A673 (cell line): ENCODE measurements around the gene TRAPPC12. TPM values are rescaled to one million over a fixed set of nuclear protein-coding genes. Genes with fewer than 3 reads are reported as not detected.

Experiments
- BruUV-seq: library from RNA; stranded (reverse); fragments of 400-500 nt; replicated peaks from 2 replicates; lab custom pipeline; 2021; lab: Mats Ljungman, UMichigan
- CTCF ChIA-PET: fragments of 300-600 bp; sonication (Branson Sonifier 250); formaldehyde crosslinking; loops from one replicate; lab custom pipeline; 2022; ENCODE audit warnings: antibody characterized with exemption; lab: Charles Lee
- POLR2A ChIA-PET: fragments of 300-600 bp; sonication (Branson Sonifier 250); formaldehyde crosslinking; loops from one replicate; lab custom pipeline; 2022; ENCODE audit warnings: antibody characterized with exemption; ENCODE audit not compliant: low non-redundant PET; lab: Charles Lee
- DNase-seq: peaks from one replicate; pipeline ENCODE4 v3.0.0-alpha.2; 2015; ENCODE audit warnings: low spot score
- H3K27ac ChIP-seq: fragments of 200-600 bp; sonication (generic); 2 replicates; pipeline ENCODE4 v1.5.1; 2016; ENCODE audit warnings: mixed run types, low read depth, mild to moderate bottlenecking, mixed read lengths, antibody characterized with exemption, low read length; ENCODE audit not compliant: poor library complexity, severe bottlenecking
- H3K27me3 ChIP-seq: fragments of 200-600 bp; sonication (generic); replicated peaks from 2 replicates; pipeline ENCODE4 v1.6.1; 2017; ENCODE audit warnings: mixed run types, low read depth, mild to moderate bottlenecking, mixed read lengths, antibody characterized with exemption, low read length; ENCODE audit not compliant: insufficient read depth, poor library complexity
- H3K36me3 ChIP-seq: fragments of 200-600 bp; sonication (generic); 2 replicates; pipeline ENCODE4 v1.6.1; 2016; ENCODE audit warnings: mixed run types, mild to moderate bottlenecking, mixed read lengths, antibody characterized with exemption, low read length; ENCODE audit not compliant: insufficient read depth, poor library complexity, severe bottlenecking
- H3K4me1 ChIP-seq: fragments of 200-600 bp; sonication (generic); 2 replicates; pipeline ENCODE4 v1.6.1; 2017; ENCODE audit warnings: mixed run types, mild to moderate bottlenecking, mixed read lengths, antibody characterized with exemption, low read length; ENCODE audit not compliant: insufficient read depth, poor library complexity, severe bottlenecking
- H3K4me3 ChIP-seq: fragments of 200-600 bp; sonication (generic); 2 replicates; pipeline ENCODE4 v1.5.1; 2016; ENCODE audit warnings: low read depth, mixed run types, mild to moderate bottlenecking, mixed read lengths, low read length; ENCODE audit not compliant: poor library complexity, severe bottlenecking
- H3K9me3 ChIP-seq: fragments of 200-600 bp; sonication (generic); 2 replicates; pipeline ENCODE4 v1.6.1; 2016; ENCODE audit warnings: mixed run types, low read depth, mild to moderate bottlenecking, mixed read lengths, antibody characterized with exemption, low read length; ENCODE audit not compliant: poor library complexity, severe bottlenecking
- EZH2 ChIP-seq: fragments of 200-600 bp; sonication (generic); IDR thresholded peaks from 2 replicates; pipeline ENCODE4 v1.6.1; 2017; ENCODE audit warnings: borderline replicate concordance, low read depth, mild to moderate bottlenecking, mixed read lengths, antibody characterized with exemption, low read length; ENCODE audit not compliant: poor library complexity, severe bottlenecking
- intact Hi-C: fragments of 100-400 bp; cut with micrococcal nuclease; formaldehyde crosslinking; loops from one replicate; pipeline ENCODE4 v1.10.0; 2022; ENCODE audit not compliant: unreplicated experiment
- total RNA-seq: library from RNA; stranded (reverse); gene quantifications from 2 replicates; pipeline ENCODE4 v1.2.3, GENCODE V29; 2021
- TF ChIP-seq, protein P1 (sequence below): fragments of 300-800, 200-600 bp; sonication (generic); conservative IDR thresholded peaks from 2 replicates; pipeline ENCODE4 v1.5.1; 2017; ENCODE audit warnings: low read depth, mild to moderate bottlenecking, antibody characterized with exemption, low read length, moderate library complexity, mixed read lengths

The TRAPPC12 gene
- total RNA-seq, 1 experiment from 2014 or later: 94.4 TPM

DNA sequence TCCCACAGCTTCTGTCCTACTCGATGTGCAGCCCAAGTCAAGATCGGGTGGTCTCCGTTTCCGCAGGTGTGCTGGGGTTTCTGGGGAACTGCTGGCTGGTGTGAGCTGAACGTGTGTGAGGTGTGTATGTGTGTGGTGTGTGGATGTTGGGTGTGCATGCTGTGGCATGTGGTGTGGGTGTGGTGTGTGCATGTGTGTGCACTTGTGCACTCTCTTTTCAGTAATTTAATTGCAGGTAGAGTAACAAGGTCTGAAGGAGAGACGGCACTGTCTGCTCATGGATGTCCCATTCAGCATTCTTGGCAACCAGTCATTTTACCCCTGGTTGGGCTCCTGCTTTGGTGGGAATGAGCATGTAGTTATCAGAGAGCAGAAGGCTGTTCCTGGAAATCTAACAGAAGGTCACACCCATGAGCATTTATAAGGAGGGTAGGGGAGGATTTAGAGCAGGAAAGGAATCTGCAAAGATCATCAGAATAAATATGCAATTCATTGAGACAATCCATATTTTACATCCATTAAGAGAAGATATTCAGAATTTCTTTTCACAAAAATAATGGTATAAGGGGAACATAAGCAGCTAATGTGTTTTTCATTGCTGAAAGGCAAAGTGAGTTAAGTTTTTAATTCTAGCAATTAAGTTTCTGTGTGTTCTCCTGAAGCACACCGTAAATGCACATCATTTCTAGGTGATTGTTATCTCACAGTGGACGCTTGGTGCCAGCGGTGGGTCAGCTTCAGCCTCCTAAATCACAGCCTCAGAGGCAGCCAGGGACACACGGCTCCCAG lies 79.1 kb downstream of the TRAPPC12 start:
- H3K27me3 ChIP-seq: no peaks in the 10 kb centered on the region
- H3K4me3 ChIP-seq: no peak overlapping the region
- TF ChIP-seq, protein P1, sequence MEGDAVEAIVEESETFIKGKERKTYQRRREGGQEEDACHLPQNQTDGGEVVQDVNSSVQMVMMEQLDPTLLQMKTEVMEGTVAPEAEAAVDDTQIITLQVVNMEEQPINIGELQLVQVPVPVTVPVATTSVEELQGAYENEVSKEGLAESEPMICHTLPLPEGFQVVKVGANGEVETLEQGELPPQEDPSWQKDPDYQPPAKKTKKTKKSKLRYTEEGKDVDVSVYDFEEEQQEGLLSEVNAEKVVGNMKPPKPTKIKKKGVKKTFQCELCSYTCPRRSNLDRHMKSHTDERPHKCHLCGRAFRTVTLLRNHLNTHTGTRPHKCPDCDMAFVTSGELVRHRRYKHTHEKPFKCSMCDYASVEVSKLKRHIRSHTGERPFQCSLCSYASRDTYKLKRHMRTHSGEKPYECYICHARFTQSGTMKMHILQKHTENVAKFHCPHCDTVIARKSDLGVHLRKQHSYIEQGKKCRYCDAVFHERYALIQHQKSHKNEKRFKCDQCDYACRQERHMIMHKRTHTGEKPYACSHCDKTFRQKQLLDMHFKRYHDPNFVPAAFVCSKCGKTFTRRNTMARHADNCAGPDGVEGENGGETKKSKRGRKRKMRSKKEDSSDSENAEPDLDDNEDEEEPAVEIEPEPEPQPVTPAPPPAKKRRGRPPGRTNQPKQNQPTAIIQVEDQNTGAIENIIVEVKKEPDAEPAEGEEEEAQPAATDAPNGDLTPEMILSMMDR: no peak
- TF ChIP-seq EZH2: no peak
- intact Hi-C loops: no loop called here
- peaks cover 7% of the 10 kb centered on the region for H3K36me3 ChIP-seq
- ChIA-PET CTCF (no interaction called here), POLR2A (no interaction called here)
- DNase-seq: no peak
- no peaks in the 10 kb centered on the region for H3K9me3 ChIP-seq
- peaks cover 12% of the 10 kb centered on the region for H3K4me1 ChIP-seq
- BruUV-seq: no TSS peak
- no peak overlapping the region for H3K27ac ChIP-seq

DNA sequence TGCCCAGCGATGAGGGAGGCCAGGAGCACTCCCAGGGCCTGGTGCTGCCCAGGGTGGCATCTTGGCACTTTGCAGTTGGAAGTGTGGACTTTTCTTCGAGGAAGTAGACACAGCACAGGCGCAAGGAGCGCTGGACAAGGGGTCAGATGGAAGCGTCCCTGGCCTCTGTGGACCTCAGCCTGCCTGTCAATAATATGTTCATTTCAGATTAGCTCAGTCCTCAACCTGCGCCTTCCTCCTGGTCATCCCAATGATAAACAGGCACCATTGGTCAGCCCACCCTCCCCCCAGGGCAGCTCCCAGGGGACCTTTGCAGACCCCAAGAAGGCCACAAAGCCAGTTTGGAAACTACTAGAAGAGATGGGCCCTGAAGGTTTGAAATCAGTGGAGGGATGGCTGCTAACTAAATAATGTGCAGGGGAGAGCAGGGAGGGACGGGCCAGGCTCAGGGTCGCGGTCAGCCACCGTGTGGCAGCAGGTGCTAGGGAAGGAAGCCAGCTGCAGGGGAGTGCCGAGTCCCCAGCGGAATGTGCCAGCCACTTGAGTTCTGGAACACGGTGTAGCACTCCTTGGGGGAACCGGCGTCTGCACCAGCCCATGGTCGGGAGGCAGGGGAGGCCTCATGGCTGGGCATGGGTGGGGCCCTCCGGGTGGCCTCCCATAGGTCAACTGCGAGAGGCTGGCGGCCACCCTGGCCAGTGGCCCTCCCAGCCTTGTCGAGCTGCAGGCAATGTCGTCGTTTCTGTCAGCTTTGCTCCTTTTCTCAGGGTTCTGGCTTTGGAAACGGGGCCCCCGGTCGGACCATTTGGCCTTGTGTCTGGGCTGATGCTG lies 79.9 kb downstream of the TRAPPC12 start:
- Histone ChIP-seq H3K27me3 (no peaks in the 10 kb centered on the region), H3K4me1 (peaks cover 12% of the 10 kb centered on the region), H3K36me3 (peaks cover 7% of the 10 kb centered on the region), H3K27ac (no peak overlapping the region), H3K9me3 (no peaks in the 10 kb centered on the region), H3K4me3 (no peak overlapping the region)
- intact Hi-C loops: loop anchor here (10.0 kb wide), 1 partner anchor 1605 kb away; no protein-coding TSS in a partner anchor
- BruUV-seq: no TSS peak
- ChIA-PET POLR2A (no interaction called here), CTCF (no interaction called here)
- DNase-seq: no peak
- TF ChIP-seq, protein P1: no peak
- no peak for TF ChIP-seq EZH2

DNA sequence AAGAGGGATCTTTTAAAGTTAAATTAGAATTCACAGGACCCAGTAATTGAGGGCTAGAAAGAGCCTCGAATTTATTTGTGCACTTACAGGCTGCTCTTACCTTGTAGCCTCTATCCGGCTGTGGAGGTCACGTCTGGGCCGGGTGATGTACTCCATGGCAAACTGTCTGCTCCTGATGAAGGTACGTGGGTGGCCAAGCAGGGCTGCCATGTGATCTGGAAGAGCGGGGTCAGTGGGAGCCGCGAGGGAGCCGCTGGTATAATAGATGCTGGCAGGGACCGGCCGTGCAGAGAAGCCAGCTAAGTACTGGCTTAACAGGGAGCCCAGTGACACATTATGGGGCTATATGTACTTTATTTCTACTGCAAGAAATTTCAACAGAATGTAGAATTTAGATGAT lies 80.7 kb downstream of the TRAPPC12 start:
- intact Hi-C loops: loop anchor here (10.0 kb wide), 1 partner anchor 1605 kb away; no protein-coding TSS in a partner anchor
- H3K4me1 ChIP-seq: peaks cover 12% of the 10 kb centered on the region
- H3K27me3 ChIP-seq: no peaks in the 10 kb centered on the region
- TF ChIP-seq, protein P1: no peak
- TF ChIP-seq EZH2: no peak
- no peak overlapping the region for H3K27ac ChIP-seq
- no peak overlapping the region for H3K4me3 ChIP-seq
- peaks cover 7% of the 10 kb centered on the region for H3K36me3 ChIP-seq
- POLR2A ChIA-PET: no interaction called here
- no peak for DNase-seq
- no peaks in the 10 kb centered on the region for H3K9me3 ChIP-seq
- no TSS peak for BruUV-seq
- CTCF ChIA-PET: no interaction called here
